HFFc6 (cell line): ENCODE results near the gene CXADR. TPM values are rescaled to one million over a fixed set of nuclear protein-coding genes. Genes with fewer than 3 reads are reported as not detected.
A peak's percentile ranks its signal among the peaks of the same experiment; 100 is the strongest.

ENCODE experiments used
- DNase-seq: peaks from one replicate; pipeline ENCODE4 v3.0.0-alpha.2; 2018
- H3K27ac Mint-ChIP-seq: 2 replicates; pipeline ENCODE4 v1.8.0; 2020; ENCODE audit warnings: mild to moderate bottlenecking, mixed read lengths
- H3K27me3 Mint-ChIP-seq: 2 replicates; pipeline ENCODE4 v1.8.0; 2021; ENCODE audit warnings: mild to moderate bottlenecking, moderate library complexity, mixed read lengths; ENCODE audit not compliant: insufficient read depth
- H3K36me3 Mint-ChIP-seq: 2 replicates; pipeline ENCODE4 v1.8.0; 2021; ENCODE audit warnings: low read depth, mixed read lengths
- H3K4me1 Mint-ChIP-seq: 2 replicates; pipeline ENCODE4 v1.8.0; 2020; ENCODE audit warnings: low read depth, mixed read lengths
- H3K4me3 Mint-ChIP-seq: 2 replicates; pipeline ENCODE4 v1.8.0; 2020; ENCODE audit warnings: mild to moderate bottlenecking, moderate library complexity, mixed read lengths
- H3K9me3 Mint-ChIP-seq: 2 replicates; pipeline ENCODE4 v1.8.0; 2020; ENCODE audit warnings: mild to moderate bottlenecking, mixed read lengths
- total RNA-seq, 6 experiments: library from RNA; stranded (reverse); fragmentation: NEBNext Ultra II Directional; extraction: Animal tissue kit (Norgen Biotek cat#: 25700); gene quantifications; 2 replicates in 1 of 6; 3 replicates in 5 of 6; pipeline ENCODE4 v1.2.3, GENCODE V29; 2021
- TF ChIP-seq, protein P1 (sequence below): fragments of 200-600 bp; sonication (generic); IDR thresholded peaks from 2 replicates; pipeline ENCODE4 v1.5.0; 2021; ENCODE audit warnings: antibody characterized with exemption, mild to moderate bottlenecking

The CXADR gene
- total RNA-seq, 6 experiments from 2014 or later: 0.05 to 0.28 (median 0.09) TPM; not detected in 2

DNA sequence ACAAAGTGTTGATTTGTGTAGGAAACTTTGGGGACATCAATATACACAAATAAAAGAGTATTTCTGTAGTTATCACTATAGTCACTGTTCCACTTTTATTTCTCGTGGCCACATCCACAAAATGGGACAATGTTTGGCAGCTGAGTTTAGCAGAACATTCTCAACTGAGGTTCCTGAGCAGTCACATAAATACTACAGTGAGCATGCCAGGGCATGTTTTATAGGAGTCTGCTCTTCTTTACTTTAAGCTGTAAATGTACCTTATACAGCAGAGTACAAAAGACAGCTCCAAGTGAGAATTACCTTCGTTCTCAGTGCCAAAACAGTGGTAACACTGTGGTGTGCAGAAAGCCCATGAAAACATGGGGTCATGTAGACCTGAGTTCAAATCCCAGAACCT is 94.8 kb downstream of the CXADR start:
- Mint-ChIP-seq H3K4me3 (no peak overlapping the region), H3K36me3 (peaks cover 41% of the 10 kb centered on the region), H3K27me3 (no peaks in the 10 kb centered on the region; the same call in 1 of the 2 replicates), H3K27ac (peak overlapping the region; percentile 62), H3K4me1 (peaks cover 42% of the 10 kb centered on the region), H3K9me3 (no peaks in the 10 kb centered on the region)
- no peak for DNase-seq
- TF ChIP-seq, protein P1, sequence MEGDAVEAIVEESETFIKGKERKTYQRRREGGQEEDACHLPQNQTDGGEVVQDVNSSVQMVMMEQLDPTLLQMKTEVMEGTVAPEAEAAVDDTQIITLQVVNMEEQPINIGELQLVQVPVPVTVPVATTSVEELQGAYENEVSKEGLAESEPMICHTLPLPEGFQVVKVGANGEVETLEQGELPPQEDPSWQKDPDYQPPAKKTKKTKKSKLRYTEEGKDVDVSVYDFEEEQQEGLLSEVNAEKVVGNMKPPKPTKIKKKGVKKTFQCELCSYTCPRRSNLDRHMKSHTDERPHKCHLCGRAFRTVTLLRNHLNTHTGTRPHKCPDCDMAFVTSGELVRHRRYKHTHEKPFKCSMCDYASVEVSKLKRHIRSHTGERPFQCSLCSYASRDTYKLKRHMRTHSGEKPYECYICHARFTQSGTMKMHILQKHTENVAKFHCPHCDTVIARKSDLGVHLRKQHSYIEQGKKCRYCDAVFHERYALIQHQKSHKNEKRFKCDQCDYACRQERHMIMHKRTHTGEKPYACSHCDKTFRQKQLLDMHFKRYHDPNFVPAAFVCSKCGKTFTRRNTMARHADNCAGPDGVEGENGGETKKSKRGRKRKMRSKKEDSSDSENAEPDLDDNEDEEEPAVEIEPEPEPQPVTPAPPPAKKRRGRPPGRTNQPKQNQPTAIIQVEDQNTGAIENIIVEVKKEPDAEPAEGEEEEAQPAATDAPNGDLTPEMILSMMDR: no peak

DNA sequence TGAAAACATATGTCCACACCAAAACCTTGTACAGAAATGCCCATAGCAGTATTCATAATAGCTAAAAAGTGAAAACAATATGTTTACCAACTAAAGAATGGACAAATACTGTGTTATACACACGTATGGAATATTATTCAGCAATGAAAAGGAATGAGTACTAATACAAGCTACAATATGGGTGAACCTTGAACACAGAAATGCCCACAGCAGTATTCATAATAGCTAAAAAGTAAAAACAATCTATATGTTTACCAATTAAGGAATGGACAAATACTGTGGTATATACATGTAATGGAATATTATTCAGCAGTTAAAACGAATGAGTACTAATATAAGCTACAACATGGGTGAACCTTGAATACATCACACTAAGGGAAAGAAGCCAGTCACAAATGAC is 96.8 kb downstream of the CXADR start:
- no peaks in the 10 kb centered on the region for H3K9me3 Mint-ChIP-seq
- H3K4me3 Mint-ChIP-seq: peak overlapping the region; percentile 92
- peaks cover 29% of the 10 kb centered on the region for H3K4me1 Mint-ChIP-seq
- DNase-seq: no peak
- TF ChIP-seq, protein P1: no peak
- peaks cover 25% of the 10 kb centered on the region for H3K36me3 Mint-ChIP-seq
- peak overlapping the region; percentile 16; the same call in 1 of the 2 replicates for H3K27ac Mint-ChIP-seq
- H3K27me3 Mint-ChIP-seq: no peaks in the 10 kb centered on the region; the same call in 1 of the 2 replicates

DNA sequence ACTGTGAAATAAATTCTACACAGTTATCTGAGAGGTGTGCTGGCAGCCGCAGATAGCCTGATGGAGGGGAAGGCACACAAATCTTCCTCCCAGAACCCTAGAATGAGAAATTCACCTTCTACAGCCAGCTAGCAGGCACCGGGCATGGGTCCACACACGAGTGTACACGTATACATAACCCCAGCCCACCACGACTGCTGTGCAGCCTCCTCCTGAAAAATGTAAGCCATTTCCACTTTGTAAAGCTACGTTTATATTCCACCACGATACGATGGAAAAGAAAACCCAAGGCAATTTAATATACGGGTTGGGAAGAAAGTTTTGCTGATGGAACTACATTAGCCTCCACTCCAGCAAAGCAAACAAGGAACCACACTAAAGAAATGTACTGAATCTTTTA is 98.1 kb downstream of the CXADR start:
- H3K27ac Mint-ChIP-seq: peak overlapping the region; percentile 95
- H3K4me1 Mint-ChIP-seq: peaks cover 29% of the 10 kb centered on the region
- H3K4me3 Mint-ChIP-seq: peak overlapping the region; percentile 92
- peaks cover 23% of the 10 kb centered on the region; the same call in 1 of the 2 replicates for H3K36me3 Mint-ChIP-seq
- no peaks in the 10 kb centered on the region; the same call in 1 of the 2 replicates for H3K27me3 Mint-ChIP-seq
- DNase-seq: no peak
- TF ChIP-seq, protein P1: no peak
- H3K9me3 Mint-ChIP-seq: no peaks in the 10 kb centered on the region

DNA sequence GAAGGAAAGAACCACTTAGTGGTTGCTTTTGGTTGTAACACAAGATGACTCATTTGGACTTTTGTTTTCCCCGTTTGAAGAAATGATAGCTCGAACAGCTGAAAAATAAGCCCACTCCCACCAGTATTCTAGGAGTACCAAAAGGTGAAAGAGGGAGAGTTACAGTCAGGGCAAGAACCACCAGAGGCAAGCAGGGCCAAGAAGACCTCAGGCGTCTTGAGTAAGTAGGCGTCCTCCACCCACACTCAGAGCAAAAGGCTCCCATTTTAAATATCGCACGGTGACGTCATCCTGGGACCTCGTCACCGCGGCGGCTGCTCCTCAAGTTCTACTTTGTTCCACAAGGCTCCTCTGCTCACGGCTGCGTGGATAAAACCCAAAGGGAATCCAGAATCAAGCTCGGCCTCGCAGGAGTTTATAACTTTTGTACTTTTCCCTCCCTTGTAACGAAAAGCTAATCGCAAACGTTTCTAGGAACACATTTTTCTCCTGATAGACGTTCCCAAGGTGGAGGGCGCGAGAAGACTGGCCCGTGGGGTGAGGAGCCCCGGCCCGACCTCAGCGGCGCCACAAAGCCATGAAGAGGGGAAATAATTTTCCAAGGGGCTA is 98.7 kb downstream of the CXADR start:
- TF ChIP-seq, protein P1: no peak
- Mint-ChIP-seq H3K36me3 (peaks cover 23% of the 10 kb centered on the region; the same call in 1 of the 2 replicates), H3K27me3 (no peaks in the 10 kb centered on the region; the same call in 1 of the 2 replicates), H3K4me3 (peak overlapping the region; percentile 92), H3K9me3 (no peaks in the 10 kb centered on the region), H3K4me1 (peaks cover 29% of the 10 kb centered on the region), H3K27ac (peak overlapping the region; percentile 95)
- DNase-seq: peak; percentile 79

DNA sequence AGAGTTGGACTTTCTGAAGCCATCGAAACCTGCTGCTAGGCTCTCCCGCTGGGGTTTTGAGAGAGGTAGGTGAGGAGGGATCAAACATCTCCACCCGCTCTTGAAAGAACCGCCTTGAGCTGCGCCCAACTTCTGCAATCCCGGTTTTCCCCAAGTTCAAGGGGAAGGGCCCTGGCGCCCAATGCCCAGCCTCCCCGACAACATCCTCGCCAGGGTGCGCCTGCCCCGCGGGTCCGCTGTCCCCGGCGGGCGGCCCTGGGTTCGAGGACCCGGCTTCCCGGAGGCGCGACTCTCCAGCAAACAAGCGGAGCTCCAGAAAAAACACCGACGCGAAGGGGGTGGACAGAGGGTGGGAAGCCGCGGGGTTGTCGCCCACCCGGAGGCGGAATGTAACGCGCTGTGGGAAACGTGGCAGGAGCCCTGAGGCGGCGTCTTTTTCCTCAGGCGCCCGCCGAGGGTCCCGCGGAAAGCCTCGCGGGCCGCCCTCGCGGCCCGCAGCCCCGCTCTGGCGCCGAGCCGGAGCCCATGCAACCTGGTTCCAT is 99.3 kb downstream of the CXADR start:
- Mint-ChIP-seq H3K27ac (peak overlapping the region; percentile 95), H3K4me3 (peak overlapping the region; percentile 92), H3K36me3 (peaks cover 23% of the 10 kb centered on the region; the same call in 1 of the 2 replicates), H3K27me3 (no peaks in the 10 kb centered on the region; the same call in 1 of the 2 replicates), H3K9me3 (no peaks in the 10 kb centered on the region), H3K4me1 (peaks cover 29% of the 10 kb centered on the region)
- DNase-seq: peak; percentile 4
- TF ChIP-seq, protein P1: no peak
